ENCODE results near the gene TUBGCP4. TPM values are rescaled to one million over a fixed set of nuclear protein-coding genes. Genes with fewer than 3 reads are reported as not detected.

TUBGCP4 gene
- total RNA-seq, 1 donor = 10.5 TPM

DNA sequence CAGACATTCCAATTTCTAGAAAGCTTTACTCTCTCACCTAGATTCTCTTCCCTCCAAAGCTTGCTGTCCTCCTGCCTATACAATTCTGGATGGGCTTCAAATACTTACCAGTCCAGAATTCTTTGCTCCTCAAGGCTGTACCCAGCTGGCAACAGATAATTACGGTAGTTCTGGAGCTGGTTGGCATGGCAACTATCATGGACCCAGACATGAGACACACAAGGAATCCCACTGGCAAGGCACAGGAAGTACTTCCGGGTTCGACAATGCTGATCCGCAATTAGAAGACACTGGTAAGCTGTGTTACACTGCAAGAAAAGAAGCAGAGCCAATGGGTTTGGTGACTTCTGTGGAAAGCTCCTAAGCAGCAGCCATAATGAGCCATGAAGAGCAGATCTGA is 37.9 kb downstream of the TUBGCP4 start:
- Histone ChIP-seq H3K4me2 (ENCODE audit: insufficient read depth, low read length) (no peak overlapping the region), H4K20me1 (ENCODE audit: insufficient read depth, low read length) (no peaks in the 10 kb centered on the region), H2AFZ (ENCODE audit: low read length) (no peak overlapping the region), H3K4me3 (ENCODE audit: insufficient read depth, low read length) (no peak overlapping the region), H3K4me1 (ENCODE audit: insufficient read depth, low read length) (no peaks in the 10 kb centered on the region), H3K9me3 (ENCODE audit: low read depth, low read length) (no peaks in the 10 kb centered on the region), H3K27ac (ENCODE audit: low read depth, low read length) (no peak overlapping the region), H3K27me3 (ENCODE audit: insufficient read depth, low read length) (no peaks in the 10 kb centered on the region), H3K79me2 (ENCODE audit: insufficient read depth, low read length) (no peaks in the 10 kb centered on the region), H3K36me3 (ENCODE audit: insufficient read depth, low read length) (peaks cover 84% of the 10 kb centered on the region)
- DNase-seq (ENCODE audit: insufficient read length, low spot score, missing footprints) = no peak
- TF ChIP-seq, protein P1, sequence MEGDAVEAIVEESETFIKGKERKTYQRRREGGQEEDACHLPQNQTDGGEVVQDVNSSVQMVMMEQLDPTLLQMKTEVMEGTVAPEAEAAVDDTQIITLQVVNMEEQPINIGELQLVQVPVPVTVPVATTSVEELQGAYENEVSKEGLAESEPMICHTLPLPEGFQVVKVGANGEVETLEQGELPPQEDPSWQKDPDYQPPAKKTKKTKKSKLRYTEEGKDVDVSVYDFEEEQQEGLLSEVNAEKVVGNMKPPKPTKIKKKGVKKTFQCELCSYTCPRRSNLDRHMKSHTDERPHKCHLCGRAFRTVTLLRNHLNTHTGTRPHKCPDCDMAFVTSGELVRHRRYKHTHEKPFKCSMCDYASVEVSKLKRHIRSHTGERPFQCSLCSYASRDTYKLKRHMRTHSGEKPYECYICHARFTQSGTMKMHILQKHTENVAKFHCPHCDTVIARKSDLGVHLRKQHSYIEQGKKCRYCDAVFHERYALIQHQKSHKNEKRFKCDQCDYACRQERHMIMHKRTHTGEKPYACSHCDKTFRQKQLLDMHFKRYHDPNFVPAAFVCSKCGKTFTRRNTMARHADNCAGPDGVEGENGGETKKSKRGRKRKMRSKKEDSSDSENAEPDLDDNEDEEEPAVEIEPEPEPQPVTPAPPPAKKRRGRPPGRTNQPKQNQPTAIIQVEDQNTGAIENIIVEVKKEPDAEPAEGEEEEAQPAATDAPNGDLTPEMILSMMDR (IDR thresholded peaks at IDR 0.05; ENCODE audit: extremely low read depth, low read depth, low read length) = no peak

DNA sequence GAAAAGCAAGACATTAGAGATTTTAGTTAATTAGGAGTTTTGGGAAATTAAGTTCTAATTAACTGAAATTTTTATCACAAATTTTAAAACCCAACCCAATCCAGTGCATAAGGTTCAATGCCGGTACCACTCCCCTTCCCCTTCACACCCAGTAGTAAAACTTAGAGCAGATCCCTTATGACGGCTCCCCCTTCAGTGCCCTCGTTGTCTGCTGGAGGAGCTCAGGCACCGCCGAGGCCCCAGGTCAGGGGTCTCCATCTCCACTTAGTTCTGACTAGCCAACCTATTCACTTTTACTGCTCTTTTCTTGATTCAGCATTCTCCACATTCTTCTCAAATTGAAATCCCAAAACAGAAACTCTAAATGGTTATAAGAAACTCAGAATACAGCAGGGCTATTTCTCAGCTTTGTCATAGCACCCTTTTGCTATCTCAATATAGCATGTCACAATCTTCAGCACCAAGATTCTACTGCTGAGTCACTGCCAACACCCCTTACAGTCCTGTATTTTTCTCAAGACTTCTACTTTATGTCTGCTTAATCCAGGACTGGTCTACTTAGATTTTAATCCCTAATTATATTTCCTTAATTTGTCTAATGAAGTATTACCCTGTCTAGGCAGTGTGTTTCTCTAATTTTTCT is 39.8 kb downstream of the TUBGCP4 start:
- Histone ChIP-seq H3K4me3 (ENCODE audit: insufficient read depth, low read length) (no peak overlapping the region), H3K4me2 (ENCODE audit: insufficient read depth, low read length) (no peak overlapping the region), H2AFZ (ENCODE audit: low read length) (no peak overlapping the region), H3K9me3 (ENCODE audit: low read depth, low read length) (no peaks in the 10 kb centered on the region), H3K36me3 (ENCODE audit: insufficient read depth, low read length) (peaks cover 84% of the 10 kb centered on the region), H3K27ac (ENCODE audit: low read depth, low read length) (peak overlapping the region; percentile 7), H4K20me1 (ENCODE audit: insufficient read depth, low read length) (no peaks in the 10 kb centered on the region), H3K79me2 (ENCODE audit: insufficient read depth, low read length) (no peaks in the 10 kb centered on the region), H3K27me3 (ENCODE audit: insufficient read depth, low read length) (no peaks in the 10 kb centered on the region), H3K4me1 (ENCODE audit: insufficient read depth, low read length) (no peaks in the 10 kb centered on the region)
- TF ChIP-seq, protein P1 (IDR thresholded peaks at IDR 0.05; ENCODE audit: extremely low read depth, low read depth, low read length) = no peak
- peak; percentile 68 for DNase-seq (ENCODE audit: insufficient read length, low spot score, missing footprints)

DNA sequence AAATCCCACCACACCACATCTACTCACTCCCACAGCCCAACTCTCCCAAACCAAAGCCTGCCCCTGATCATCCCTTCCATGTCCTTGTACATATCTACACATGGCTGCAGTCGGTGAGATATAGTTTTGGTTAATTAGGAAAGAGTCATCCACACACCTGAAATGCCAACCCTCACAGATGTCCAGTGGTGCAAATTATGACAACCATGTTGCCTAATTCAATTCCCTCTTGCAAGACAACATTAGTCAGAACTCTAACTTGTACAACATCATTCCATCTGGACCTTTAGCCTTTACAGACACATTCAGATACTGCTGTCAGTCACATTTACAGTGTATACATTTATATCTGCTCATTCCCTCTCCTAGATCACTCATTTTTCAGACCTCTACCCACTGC is 41.2 kb downstream of the TUBGCP4 start:
- DNase-seq (ENCODE audit: insufficient read length, low spot score, missing footprints) = no peak
- Histone ChIP-seq H4K20me1 (ENCODE audit: insufficient read depth, low read length) (no peaks in the 10 kb centered on the region), H3K4me1 (ENCODE audit: insufficient read depth, low read length) (no peaks in the 10 kb centered on the region), H3K4me3 (ENCODE audit: insufficient read depth, low read length) (no peak overlapping the region), H3K27ac (ENCODE audit: low read depth, low read length) (no peak overlapping the region), H3K36me3 (ENCODE audit: insufficient read depth, low read length) (peaks cover 84% of the 10 kb centered on the region), H3K9me3 (ENCODE audit: low read depth, low read length) (no peaks in the 10 kb centered on the region), H3K4me2 (ENCODE audit: insufficient read depth, low read length) (no peak overlapping the region), H3K79me2 (ENCODE audit: insufficient read depth, low read length) (no peaks in the 10 kb centered on the region), H2AFZ (ENCODE audit: low read length) (no peak overlapping the region), H3K27me3 (ENCODE audit: insufficient read depth, low read length) (no peaks in the 10 kb centered on the region)
- TF ChIP-seq, protein P1 (IDR thresholded peaks at IDR 0.05; ENCODE audit: extremely low read depth, low read depth, low read length) = no peak

DNA sequence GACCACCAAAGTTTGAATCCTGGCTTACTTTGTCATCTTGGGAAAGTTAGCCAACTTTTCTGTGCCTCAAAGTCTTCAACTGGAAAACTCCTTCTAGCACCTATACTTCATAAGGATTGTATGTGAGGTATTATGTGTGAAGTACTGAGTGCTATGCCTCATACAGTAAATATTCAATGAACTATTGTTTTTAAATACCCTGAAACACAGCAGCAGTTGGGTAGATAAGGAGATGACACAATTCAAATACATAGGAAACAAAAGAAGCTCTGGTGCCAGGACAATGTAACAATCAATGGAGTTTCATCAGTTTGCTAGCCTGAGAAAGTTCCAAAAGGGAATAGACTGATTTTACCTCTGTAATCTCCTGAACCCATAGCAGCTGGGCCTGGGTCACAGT is 43.3 kb downstream of the TUBGCP4 start:
- Histone ChIP-seq H3K79me2 (ENCODE audit: insufficient read depth, low read length) (no peaks in the 10 kb centered on the region), H3K4me1 (ENCODE audit: insufficient read depth, low read length) (no peaks in the 10 kb centered on the region), H3K27ac (ENCODE audit: low read depth, low read length) (no peak overlapping the region), H3K9me3 (ENCODE audit: low read depth, low read length) (no peaks in the 10 kb centered on the region), H2AFZ (ENCODE audit: low read length) (no peak overlapping the region), H3K27me3 (ENCODE audit: insufficient read depth, low read length) (no peaks in the 10 kb centered on the region), H3K4me3 (ENCODE audit: insufficient read depth, low read length) (no peak overlapping the region), H3K4me2 (ENCODE audit: insufficient read depth, low read length) (no peak overlapping the region), H4K20me1 (ENCODE audit: insufficient read depth, low read length) (no peaks in the 10 kb centered on the region), H3K36me3 (ENCODE audit: insufficient read depth, low read length) (peaks cover 71% of the 10 kb centered on the region)
- TF ChIP-seq, protein P1 (IDR thresholded peaks at IDR 0.05; ENCODE audit: extremely low read depth, low read depth, low read length) = no peak
- DNase-seq (ENCODE audit: insufficient read length, low spot score, missing footprints) = no peak
